ENCODE measurements around the gene UPK1A. TPM values are rescaled to one million over a fixed set of nuclear protein-coding genes. Genes with fewer than 3 reads are reported as not detected.

UPK1A gene
- total RNA-seq, 1 experiment from 2014 or later: not detected

DNA sequence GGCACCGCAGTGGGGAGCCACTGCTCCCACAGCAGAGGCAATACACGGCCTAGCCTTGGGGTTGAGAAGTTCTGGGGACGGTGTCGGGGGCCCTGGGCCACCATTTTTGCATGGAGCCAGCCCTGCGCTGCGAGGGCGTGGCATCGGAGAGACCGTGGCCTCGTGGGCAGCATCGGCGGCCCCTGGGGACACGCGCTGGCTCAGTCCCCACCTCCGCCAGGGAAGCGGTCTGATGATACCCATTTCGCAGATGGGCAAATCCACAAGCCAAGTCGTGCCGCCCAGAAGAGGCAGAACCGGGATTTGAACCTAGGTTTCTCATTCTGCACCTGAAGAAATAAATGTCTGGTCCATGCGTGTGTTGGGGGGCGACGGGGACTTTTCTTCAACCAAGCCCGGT, 1.2 kb upstream of the UPK1A start:
- Histone ChIP-seq H3K4me1 (ENCODE audit: low read length) (no peaks in the 10 kb centered on the region), H3K9ac (ENCODE audit: low read length) (no peak overlapping the region)

DNA sequence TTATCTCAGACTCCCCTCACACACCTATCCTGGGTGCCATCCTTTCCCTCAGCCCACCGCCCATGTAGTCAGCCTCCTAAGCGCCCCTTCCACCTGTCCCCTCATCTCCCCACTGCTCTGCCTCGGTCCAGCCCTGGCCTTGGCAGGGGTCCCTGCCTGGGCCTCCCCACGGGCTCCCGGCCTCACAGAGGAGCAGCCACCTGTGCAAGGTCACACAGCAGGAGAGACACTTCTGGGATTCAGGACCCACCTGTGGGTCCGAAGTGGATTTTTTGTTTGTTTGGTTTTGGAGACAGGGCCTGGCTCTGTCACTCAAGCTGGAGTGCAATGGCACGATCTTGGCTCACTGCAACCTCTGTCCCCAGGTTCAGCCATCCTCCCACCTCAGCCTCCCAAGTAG, 713 bp upstream of the UPK1A start:
- Histone ChIP-seq H3K79me2 (ENCODE audit: low read length) (no peaks in the 10 kb centered on the region), H3K27me3 (ENCODE audit: low read length) (no peaks in the 10 kb centered on the region), H2AFZ (ENCODE audit: low read length) (no peak overlapping the region), H4K20me1 (ENCODE audit: insufficient read depth, low read depth, low read length) (no peaks in the 10 kb centered on the region), H3K36me3 (ENCODE audit: insufficient read depth, low read length) (no peaks in the 10 kb centered on the region), H3K4me2 (ENCODE audit: low read depth, low read length, poor library complexity, severe bottlenecking) (no peak overlapping the region), H3K27ac (ENCODE audit: low read length) (no peak overlapping the region), H3K9me3 (ENCODE audit: low read length) (no peaks in the 10 kb centered on the region), H3K4me1 (ENCODE audit: low read length) (no peaks in the 10 kb centered on the region), H3K9ac (ENCODE audit: low read length) (no peak overlapping the region), H3K9me2 (replicated peaks; ENCODE audit: insufficient read depth, low read length) (no peaks in the 10 kb centered on the region), H3K4me3 (ENCODE audit: low read length) (no peak overlapping the region)
- DNase-seq: peak; percentile 12

More for the DNA sequence above, 1.2 kb upstream of the UPK1A start:
- peak; percentile 19 for DNase-seq
- Histone ChIP-seq H3K9me3 (ENCODE audit: low read length) (no peaks in the 10 kb centered on the region), H3K27me3 (ENCODE audit: low read length) (no peaks in the 10 kb centered on the region), H3K4me3 (ENCODE audit: low read length) (no peak overlapping the region), H3K79me2 (ENCODE audit: low read length) (no peaks in the 10 kb centered on the region), H3K36me3 (ENCODE audit: insufficient read depth, low read length) (no peaks in the 10 kb centered on the region), H3K9me2 (replicated peaks; ENCODE audit: insufficient read depth, low read length) (no peaks in the 10 kb centered on the region), H3K27ac (ENCODE audit: low read length) (no peak overlapping the region), H3K4me2 (ENCODE audit: low read depth, low read length, poor library complexity, severe bottlenecking) (no peak overlapping the region), H2AFZ (ENCODE audit: low read length) (no peak overlapping the region), H4K20me1 (ENCODE audit: insufficient read depth, low read depth, low read length) (no peaks in the 10 kb centered on the region)

- no peak overlapping the region for H3K27ac ChIP-seq (ENCODE audit: low read length)
- H3K27me3 ChIP-seq (ENCODE audit: low read length): no peaks in the 10 kb centered on the region
- no peaks in the 10 kb centered on the region; the same call in 1 of the 2 replicates for H3K4me1 ChIP-seq (ENCODE audit: low read length)
- H3K9ac ChIP-seq (ENCODE audit: low read length): no peak overlapping the region
- no peak overlapping the region for H3K4me2 ChIP-seq (ENCODE audit: low read depth, low read length, poor library complexity, severe bottlenecking)
- H3K36me3 ChIP-seq (ENCODE audit: insufficient read depth, low read length): no peaks in the 10 kb centered on the region
- H3K9me2 ChIP-seq (replicated peaks; ENCODE audit: insufficient read depth, low read length): no peaks in the 10 kb centered on the region
- no peaks in the 10 kb centered on the region for H3K9me3 ChIP-seq (ENCODE audit: low read length)
- peak; percentile 39 for DNase-seq
- no peak overlapping the region for H2AFZ ChIP-seq (ENCODE audit: low read length)
- no peak overlapping the region for H3K4me3 ChIP-seq (ENCODE audit: low read length)
- no peaks in the 10 kb centered on the region for H3K79me2 ChIP-seq (ENCODE audit: low read length)
- no peaks in the 10 kb centered on the region for H4K20me1 ChIP-seq (ENCODE audit: insufficient read depth, low read depth, low read length)
These were observed 3.2 kb downstream of the UPK1A start for GRCh38 chr19:35669566-35669965.

DNA sequence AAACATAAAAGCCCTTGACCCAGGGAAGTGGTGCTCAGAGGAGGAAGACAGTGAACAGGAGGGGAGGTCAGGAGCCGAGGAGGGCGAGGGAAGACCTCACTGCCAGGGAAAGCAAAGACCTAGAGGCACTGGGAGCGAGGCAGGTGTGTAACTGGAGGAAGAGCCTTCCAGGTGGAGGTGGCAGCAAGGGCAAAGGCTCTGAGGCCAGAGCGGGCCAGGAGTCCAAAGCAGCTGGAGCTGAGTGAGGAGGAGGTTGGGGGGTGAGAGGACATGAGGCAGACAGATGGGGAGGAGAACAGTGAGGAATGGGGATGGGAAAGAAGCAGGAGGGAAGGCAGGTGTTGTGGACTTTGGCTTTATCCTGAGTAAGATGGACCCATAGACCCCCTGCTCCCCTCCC, 3.7 kb downstream of the UPK1A start:
- Histone ChIP-seq H3K9me3 (ENCODE audit: low read length) (no peaks in the 10 kb centered on the region), H3K9me2 (replicated peaks; ENCODE audit: insufficient read depth, low read length) (no peaks in the 10 kb centered on the region), H3K4me2 (ENCODE audit: low read depth, low read length, poor library complexity, severe bottlenecking) (no peak overlapping the region), H3K27ac (ENCODE audit: low read length) (no peak overlapping the region), H4K20me1 (ENCODE audit: insufficient read depth, low read depth, low read length) (no peaks in the 10 kb centered on the region), H3K27me3 (ENCODE audit: low read length) (no peaks in the 10 kb centered on the region), H2AFZ (ENCODE audit: low read length) (no peak overlapping the region), H3K36me3 (ENCODE audit: insufficient read depth, low read length) (no peaks in the 10 kb centered on the region), H3K4me1 (ENCODE audit: low read length) (no peaks in the 10 kb centered on the region; the same call in 1 of the 2 replicates), H3K4me3 (ENCODE audit: low read length) (no peak overlapping the region), H3K79me2 (ENCODE audit: low read length) (no peaks in the 10 kb centered on the region), H3K9ac (ENCODE audit: low read length) (no peak overlapping the region)
- DNase-seq: peak; percentile 28

DNA sequence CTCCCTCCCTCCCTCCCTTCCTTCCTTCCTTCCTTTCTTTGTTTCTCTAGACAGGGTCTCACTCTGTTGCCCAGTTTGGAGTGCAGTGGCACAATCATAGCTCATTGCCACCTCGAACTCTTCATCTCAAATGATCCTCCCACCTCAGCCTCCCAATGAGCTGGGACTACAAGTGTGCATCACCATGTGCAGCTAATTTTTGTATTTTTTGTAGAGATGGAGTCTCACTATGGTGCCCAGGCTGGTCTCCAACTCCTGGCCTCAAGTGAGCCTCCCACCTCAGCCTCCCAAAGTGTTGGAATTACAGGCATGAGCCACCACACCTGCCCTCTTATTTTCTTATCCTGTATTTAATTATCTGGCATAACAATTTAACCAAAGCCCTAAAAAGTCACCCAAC, 4.4 kb downstream of the UPK1A start:
- Histone ChIP-seq H3K9me3 (ENCODE audit: low read length) (no peaks in the 10 kb centered on the region), H3K27me3 (ENCODE audit: low read length) (no peaks in the 10 kb centered on the region), H3K4me1 (ENCODE audit: low read length) (no peaks in the 10 kb centered on the region; the same call in 1 of the 2 replicates), H3K79me2 (ENCODE audit: low read length) (no peaks in the 10 kb centered on the region), H2AFZ (ENCODE audit: low read length) (no peak overlapping the region), H3K9me2 (replicated peaks; ENCODE audit: insufficient read depth, low read length) (no peaks in the 10 kb centered on the region), H3K4me2 (ENCODE audit: low read depth, low read length, poor library complexity, severe bottlenecking) (no peak overlapping the region), H4K20me1 (ENCODE audit: insufficient read depth, low read depth, low read length) (no peaks in the 10 kb centered on the region), H3K27ac (ENCODE audit: low read length) (no peak overlapping the region), H3K4me3 (ENCODE audit: low read length) (no peak overlapping the region), H3K9ac (ENCODE audit: low read length) (no peak overlapping the region), H3K36me3 (ENCODE audit: insufficient read depth, low read length) (no peaks in the 10 kb centered on the region)
- DNase-seq: peak; percentile 29

DNA sequence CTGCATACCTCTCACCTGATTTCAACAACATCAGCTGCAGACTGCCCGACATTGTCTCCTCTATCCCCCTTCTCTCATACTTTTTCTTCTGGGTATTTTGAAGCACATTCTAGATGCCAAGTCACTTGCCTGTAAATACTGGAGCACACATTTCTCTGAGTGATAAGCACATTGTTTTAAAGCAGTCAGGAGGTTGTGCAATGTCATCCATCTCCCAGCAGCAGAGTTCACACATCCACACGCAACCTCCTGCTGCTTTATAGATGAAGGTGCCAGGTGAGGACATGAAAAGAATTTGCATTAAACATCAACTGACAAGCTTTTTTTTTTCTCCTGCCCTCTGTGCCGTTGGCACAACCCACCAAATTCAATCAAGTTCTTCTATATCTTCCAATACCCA, 5.5 kb downstream of the UPK1A start:
- Histone ChIP-seq H4K20me1 (ENCODE audit: insufficient read depth, low read depth, low read length) (no peaks in the 10 kb centered on the region), H3K4me1 (ENCODE audit: low read length) (no peaks in the 10 kb centered on the region; the same call in 1 of the 2 replicates), H3K9ac (ENCODE audit: low read length) (no peak overlapping the region), H3K27ac (ENCODE audit: low read length) (no peak overlapping the region), H3K36me3 (ENCODE audit: insufficient read depth, low read length) (no peaks in the 10 kb centered on the region), H3K4me2 (ENCODE audit: low read depth, low read length, poor library complexity, severe bottlenecking) (no peak overlapping the region), H3K27me3 (ENCODE audit: low read length) (no peaks in the 10 kb centered on the region), H3K4me3 (ENCODE audit: low read length) (no peak overlapping the region), H2AFZ (ENCODE audit: low read length) (no peak overlapping the region), H3K9me2 (replicated peaks; ENCODE audit: insufficient read depth, low read length) (no peaks in the 10 kb centered on the region), H3K9me3 (ENCODE audit: low read length) (no peaks in the 10 kb centered on the region), H3K79me2 (ENCODE audit: low read length) (no peaks in the 10 kb centered on the region)
- DNase-seq: peak; percentile 36

GRCh38 chr19:35673121-35673804, 6.9 kb downstream of the UPK1A start:
- Histone ChIP-seq H3K4me1 (ENCODE audit: low read length) (no peaks in the 10 kb centered on the region; the same call in 1 of the 2 replicates), H3K9ac (ENCODE audit: low read length) (peak overlapping the region; percentile 29), H3K9me3 (ENCODE audit: low read length) (no peaks in the 10 kb centered on the region), H3K27me3 (ENCODE audit: low read length) (no peaks in the 10 kb centered on the region), H3K27ac (ENCODE audit: low read length) (no peak overlapping the region), H3K79me2 (ENCODE audit: low read length) (no peaks in the 10 kb centered on the region), H4K20me1 (ENCODE audit: insufficient read depth, low read depth, low read length) (no peaks in the 10 kb centered on the region), H3K4me2 (ENCODE audit: low read depth, low read length, poor library complexity, severe bottlenecking) (peak overlapping the region; percentile 50), H3K36me3 (ENCODE audit: insufficient read depth, low read length) (no peaks in the 10 kb centered on the region), H2AFZ (ENCODE audit: low read length) (peak overlapping the region; percentile 67; the same call in 1 of the 2 replicates), H3K9me2 (replicated peaks; ENCODE audit: insufficient read depth, low read length) (no peaks in the 10 kb centered on the region), H3K4me3 (ENCODE audit: low read length) (peak overlapping the region; percentile 49; the same call in 1 of the 2 replicates)
- DNase-seq: no peak

DNA sequence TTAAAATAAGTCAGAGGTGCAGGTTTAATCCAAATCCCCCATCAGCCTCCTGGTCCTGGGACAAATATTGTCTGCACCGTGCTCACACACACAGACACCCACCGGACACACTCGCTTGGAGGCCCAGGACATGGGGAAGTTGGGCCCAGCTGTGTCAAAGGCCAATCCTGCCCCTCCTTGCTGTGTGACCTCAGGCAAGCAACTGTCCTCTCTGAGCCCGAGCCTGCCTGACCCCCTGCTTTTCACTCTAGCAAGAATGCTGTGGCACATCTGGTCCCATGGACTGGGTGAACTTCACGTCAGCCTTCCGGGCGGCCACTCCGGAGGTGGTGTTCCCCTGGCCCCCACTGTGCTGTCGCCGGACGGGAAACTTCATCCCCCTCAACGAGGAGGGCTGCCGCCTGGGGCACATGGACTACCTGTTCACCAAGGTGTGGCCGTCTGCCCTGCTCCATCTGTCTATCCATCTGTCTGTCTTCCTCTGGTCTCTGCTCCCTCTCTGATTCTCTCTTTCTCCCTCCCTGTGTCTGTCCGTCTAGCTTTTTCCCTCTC, 9.3 kb downstream of the UPK1A start:
- Histone ChIP-seq H3K9ac (ENCODE audit: low read length) (no peak overlapping the region), H3K27me3 (ENCODE audit: low read length) (no peaks in the 10 kb centered on the region)

More for the DNA sequence above, 9.3 kb downstream of the UPK1A start:
- H3K79me2 ChIP-seq (ENCODE audit: low read length): no peaks in the 10 kb centered on the region
- no peaks in the 10 kb centered on the region for H3K36me3 ChIP-seq (ENCODE audit: insufficient read depth, low read length)
- no peak overlapping the region for H3K4me2 ChIP-seq (ENCODE audit: low read depth, low read length, poor library complexity, severe bottlenecking)
- no peak overlapping the region for H3K4me3 ChIP-seq (ENCODE audit: low read length)
- H3K4me1 ChIP-seq (ENCODE audit: low read length): no peaks in the 10 kb centered on the region; the same call in 1 of the 2 replicates
- peak; percentile 5 for DNase-seq
- H3K9me2 ChIP-seq (replicated peaks; ENCODE audit: insufficient read depth, low read length): no peaks in the 10 kb centered on the region
- no peaks in the 10 kb centered on the region for H3K9me3 ChIP-seq (ENCODE audit: low read length)
- H2AFZ ChIP-seq (ENCODE audit: low read length): no peak overlapping the region
- no peak overlapping the region for H3K27ac ChIP-seq (ENCODE audit: low read length)
- no peaks in the 10 kb centered on the region for H4K20me1 ChIP-seq (ENCODE audit: insufficient read depth, low read depth, low read length)

All from Karpas-422 (cell line).